ENCODE measurements around the gene TMEM150C.
"Not testable (repeated sequence)": the region's sequence is repeated elsewhere in the genome, so short reads cannot be mapped to it uniquely, and the experiment has no call there.

The TMEM150C gene

GRCh38 chr4:82515705-82516104 is 46.1 kb downstream of the TMEM150C start:
- peak; percentile 62 for DNase-seq (ENCODE audit: low spot score)

- DNase-seq (ENCODE audit: low spot score), result no peak
Observed at GRCh38 chr4:82513382-82513781, 48.4 kb downstream of the TMEM150C start.

GRCh38 chr4:82510216-82510615 is 51.6 kb downstream of the TMEM150C start:
- DNase-seq (ENCODE audit: low spot score), result no peak

- DNase-seq (ENCODE audit: low spot score), result no peak
Observed at GRCh38 chr4:82508806-82509428, 52.9 kb downstream of the TMEM150C start.

- DNase-seq (ENCODE audit: low spot score), result no peak
Observed at GRCh38 chr4:82508011-82508410, 53.8 kb downstream of the TMEM150C start.

- no peak for DNase-seq (ENCODE audit: low spot score)
Observed at GRCh38 chr4:82501154-82501442, 60.7 kb downstream of the TMEM150C start.

- DNase-seq (ENCODE audit: low spot score), result no peak
Observed at GRCh38 chr4:82500435-82501153, 61.2 kb downstream of the TMEM150C start.

- DNase-seq (ENCODE audit: low spot score), result no peak
Observed at GRCh38 chr4:82499738-82500434, 61.9 kb downstream of the TMEM150C start.

GRCh38 chr4:82496349-82496748 is 65.4 kb downstream of the TMEM150C start:
- DNase-seq (ENCODE audit: low spot score), result no peak

- no peak for DNase-seq (ENCODE audit: low spot score)
Observed at GRCh38 chr4:82495666-82496065, 66.1 kb downstream of the TMEM150C start.

- peak; percentile 74 for DNase-seq (ENCODE audit: low spot score)
Observed at GRCh38 chr4:82493721-82494425, 67.9 kb downstream of the TMEM150C start.

- no peak for DNase-seq (ENCODE audit: low spot score)
Observed at GRCh38 chr4:82491251-82491960, 70.4 kb downstream of the TMEM150C start.

- no peak for DNase-seq (ENCODE audit: low spot score)
Observed at GRCh38 chr4:82489987-82490386, 71.8 kb downstream of the TMEM150C start.

- DNase-seq (ENCODE audit: low spot score), result no peak
Observed at GRCh38 chr4:82489076-82489475, 72.7 kb downstream of the TMEM150C start.

GRCh38 chr4:82484996-82485783 is 76.6 kb downstream of the TMEM150C start:
- DNase-seq (ENCODE audit: low spot score), result no peak

- no peak for DNase-seq (ENCODE audit: low spot score)
Observed at GRCh38 chr4:82482387-82482786, 79.4 kb downstream of the TMEM150C start.

- DNase-seq (ENCODE audit: low spot score), result no peak
Observed at GRCh38 chr4:82481506-82481840, 80.3 kb downstream of the TMEM150C start.

GRCh38 chr4:82480771-82481505 is 80.8 kb downstream of the TMEM150C start:
- no peak for DNase-seq (ENCODE audit: low spot score)

- no peak for DNase-seq (ENCODE audit: low spot score)
Observed at GRCh38 chr4:82479562-82479961, 82.2 kb downstream of the TMEM150C start.

- DNase-seq (ENCODE audit: low spot score), result not testable (repeated sequence)
Observed at GRCh38 chr4:82477469-82477868, 84.3 kb downstream of the TMEM150C start.

GRCh38 chr4:82475931-82476330 is 85.9 kb downstream of the TMEM150C start:
- not testable (repeated sequence) for DNase-seq (ENCODE audit: low spot score)

Measured in kidney tubule cell (primary cell).